Measurements from ENCODE around the gene MROH2A. TPM values are rescaled to one million over a fixed set of nuclear protein-coding genes. Genes with fewer than 3 reads are reported as not detected.

Gene MROH2A
- total and polyA plus RNA-seq, 12 donors: not detected

DNA sequence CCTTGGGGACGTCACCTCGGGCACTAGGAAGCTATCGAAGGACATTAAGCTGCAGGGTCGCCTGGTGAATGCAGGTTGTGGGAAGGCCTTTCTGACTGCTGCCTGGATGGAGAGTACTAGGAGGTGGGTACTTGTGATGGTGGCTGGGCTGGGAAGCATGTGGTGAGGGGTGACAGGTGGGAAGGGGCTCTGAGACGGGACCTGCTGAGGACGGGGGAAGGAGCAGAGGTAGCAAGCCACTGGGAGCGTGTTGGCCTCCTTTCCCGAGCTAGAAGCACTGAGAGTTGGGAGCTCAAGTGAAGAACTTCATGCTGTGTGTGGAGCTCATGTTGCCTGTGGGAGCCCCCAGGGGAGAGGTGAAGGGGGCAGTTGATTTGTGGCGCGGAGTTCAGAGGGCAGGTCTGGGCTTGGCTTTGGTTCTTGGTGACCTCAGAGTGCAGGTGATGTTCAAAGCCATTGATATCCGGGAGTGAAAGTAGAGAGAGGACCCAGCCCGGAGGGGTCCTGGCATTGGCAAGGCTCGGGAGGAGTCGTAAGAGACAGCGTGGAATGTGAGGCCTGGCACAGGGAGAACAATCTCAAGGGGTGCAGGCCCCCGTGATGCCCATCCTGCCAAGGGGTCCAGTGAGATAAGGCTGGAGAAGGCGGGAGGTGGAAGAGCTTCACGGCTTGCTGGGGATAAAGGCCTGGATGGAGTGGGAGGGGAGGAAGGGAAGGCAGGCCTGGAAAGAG, 13.2 kb downstream of the MROH2A start:
- intact Hi-C loops (cut with DNase I): no loop called here
- no peak for ATAC-seq
- no peak overlapping the region for H3K4me3 ChIP-seq
- 80 to 82% methylated on average over 18 of the region's 18 CpGs for WGBS, 2 donors
- no peak for DNase-seq
- TF ChIP-seq, protein P1, sequence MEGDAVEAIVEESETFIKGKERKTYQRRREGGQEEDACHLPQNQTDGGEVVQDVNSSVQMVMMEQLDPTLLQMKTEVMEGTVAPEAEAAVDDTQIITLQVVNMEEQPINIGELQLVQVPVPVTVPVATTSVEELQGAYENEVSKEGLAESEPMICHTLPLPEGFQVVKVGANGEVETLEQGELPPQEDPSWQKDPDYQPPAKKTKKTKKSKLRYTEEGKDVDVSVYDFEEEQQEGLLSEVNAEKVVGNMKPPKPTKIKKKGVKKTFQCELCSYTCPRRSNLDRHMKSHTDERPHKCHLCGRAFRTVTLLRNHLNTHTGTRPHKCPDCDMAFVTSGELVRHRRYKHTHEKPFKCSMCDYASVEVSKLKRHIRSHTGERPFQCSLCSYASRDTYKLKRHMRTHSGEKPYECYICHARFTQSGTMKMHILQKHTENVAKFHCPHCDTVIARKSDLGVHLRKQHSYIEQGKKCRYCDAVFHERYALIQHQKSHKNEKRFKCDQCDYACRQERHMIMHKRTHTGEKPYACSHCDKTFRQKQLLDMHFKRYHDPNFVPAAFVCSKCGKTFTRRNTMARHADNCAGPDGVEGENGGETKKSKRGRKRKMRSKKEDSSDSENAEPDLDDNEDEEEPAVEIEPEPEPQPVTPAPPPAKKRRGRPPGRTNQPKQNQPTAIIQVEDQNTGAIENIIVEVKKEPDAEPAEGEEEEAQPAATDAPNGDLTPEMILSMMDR (IDR thresholded peaks at IDR 0.05): no peak
- H3K27me3 ChIP-seq: peaks cover 0 to 7% (median 0%) of the 10 kb centered on the region in 7 donors
- no peaks in the 10 kb centered on the region for H3K36me3 ChIP-seq
- peaks cover 0 to 3% (median 0%) of the 10 kb centered on the region in 11 donors for H3K9me3 ChIP-seq
- no peaks in the 10 kb centered on the region for H3K4me1 ChIP-seq
- H3K27ac ChIP-seq: no peak overlapping the region

DNA sequence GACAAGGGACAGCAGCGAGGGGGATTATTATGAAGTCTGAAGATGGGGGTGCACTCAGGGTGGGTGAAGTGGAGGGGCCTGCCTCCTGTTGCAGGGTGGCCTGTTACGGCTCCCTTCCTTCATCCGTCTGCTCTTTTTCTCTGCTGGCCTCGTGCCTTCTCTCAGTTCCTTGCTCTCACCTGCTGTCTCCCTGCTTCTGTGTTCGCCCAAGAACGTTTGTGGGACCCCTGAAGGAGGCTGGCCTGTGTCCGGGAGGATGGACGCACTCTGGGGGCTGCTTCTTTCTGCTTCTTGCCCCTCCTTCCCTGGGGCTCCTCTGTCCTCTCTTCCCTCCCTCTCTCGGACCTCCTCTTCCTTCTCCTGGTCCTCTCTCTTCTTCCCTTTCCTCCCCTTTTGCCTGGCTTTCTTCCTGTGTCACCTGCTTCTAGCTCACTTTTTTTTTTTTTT, 13.8 kb downstream of the MROH2A start:
- no peaks in the 10 kb centered on the region for H3K4me1 ChIP-seq
- peaks cover 0 to 7% (median 0%) of the 10 kb centered on the region in 7 donors for H3K27me3 ChIP-seq
- DNase-seq (no peak), ATAC-seq (no peak)
- no peak overlapping the region for H3K27ac ChIP-seq
- H3K4me3 ChIP-seq: no peak overlapping the region
- intact Hi-C loops (cut with DNase I): no loop called here
- peaks cover 0 to 3% (median 0%) of the 10 kb centered on the region in 11 donors for H3K9me3 ChIP-seq
- H3K36me3 ChIP-seq: no peaks in the 10 kb centered on the region
- TF ChIP-seq, protein P1 (IDR thresholded peaks at IDR 0.05): no peak
- WGBS, 2 donors: 82 to 86% methylated on average over 9 of the region's 9 CpGs

DNA sequence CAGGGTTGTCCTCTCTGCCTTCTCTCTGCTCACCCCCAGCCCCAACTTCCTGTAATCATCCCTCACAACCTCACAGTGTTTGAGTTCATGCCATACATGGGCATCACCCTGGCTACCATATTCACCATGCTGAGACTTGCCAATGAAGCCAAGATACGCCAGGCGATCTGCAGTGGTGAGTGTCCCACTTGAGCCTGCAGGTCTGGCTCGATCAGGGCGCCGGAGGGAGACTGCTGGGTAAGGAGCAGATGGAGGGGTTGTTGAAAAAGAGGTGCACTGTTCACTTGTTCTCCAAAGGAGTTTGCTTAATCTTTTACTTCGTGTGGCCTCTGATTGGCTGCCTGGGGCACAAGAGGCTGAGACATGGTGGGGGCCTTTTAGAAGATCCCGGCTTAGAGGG, 14.6 kb downstream of the MROH2A start:
- DNase-seq (no peak), ATAC-seq (no peak)
- intact Hi-C loops (cut with DNase I): no loop called here
- Histone ChIP-seq H3K27me3 (peaks cover 0 to 7% (median 0%) of the 10 kb centered on the region in 7 donors), H3K27ac (no peak overlapping the region), H3K9me3 (peaks cover 0 to 4% (median 0%) of the 10 kb centered on the region in 11 donors), H3K4me3 (no peak overlapping the region), H3K4me1 (no peaks in the 10 kb centered on the region), H3K36me3 (no peaks in the 10 kb centered on the region)
- 86 to 93% methylated on average over 7 of the region's 7 CpGs for WGBS, 2 donors
- TF ChIP-seq, protein P1 (IDR thresholded peaks at IDR 0.05): no peak

DNA sequence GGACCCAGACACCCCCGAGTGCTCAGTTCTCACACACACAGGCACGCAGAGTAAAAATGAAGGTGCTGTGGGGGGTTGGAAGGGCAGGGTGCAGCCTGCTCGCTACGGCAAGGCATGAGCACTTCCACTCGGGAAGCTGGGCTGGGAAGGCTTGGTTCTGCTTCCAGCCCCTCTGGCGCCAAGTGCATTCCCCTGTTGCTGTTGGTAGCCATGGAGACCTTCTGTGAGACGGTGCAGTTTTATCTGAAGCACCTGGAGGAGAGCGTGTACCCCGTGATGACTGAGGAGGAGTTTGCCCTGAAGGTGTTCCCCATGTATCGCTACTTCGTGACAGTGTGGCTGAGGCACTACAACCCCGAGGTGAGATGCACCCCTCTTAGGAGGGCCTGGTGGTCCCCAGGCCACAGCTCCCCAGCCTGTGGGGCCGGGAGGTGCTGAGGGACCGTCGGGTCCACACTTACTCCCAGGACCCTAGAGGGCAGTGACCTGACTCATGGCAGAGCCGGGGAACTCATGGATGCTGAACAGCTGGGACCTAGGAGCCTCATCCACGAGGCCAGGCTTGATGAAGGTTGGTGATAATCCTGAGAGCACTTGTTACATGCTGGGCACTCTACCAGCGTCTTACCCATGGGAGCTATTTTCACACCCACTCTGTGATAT, 15.5 kb downstream of the MROH2A start:
- WGBS, 2 donors: 73 to 76% methylated on average over 18 of the region's 18 CpGs
- TF ChIP-seq, protein P1 (IDR thresholded peaks at IDR 0.05): no peak
- DNase-seq (no peak), ATAC-seq (no peak)
- Histone ChIP-seq H3K27me3 (peaks cover 0 to 7% (median 0%) of the 10 kb centered on the region in 7 donors), H3K27ac (no peak overlapping the region), H3K4me1 (no peaks in the 10 kb centered on the region), H3K36me3 (no peaks in the 10 kb centered on the region), H3K9me3 (peaks cover 0 to 4% (median 0%) of the 10 kb centered on the region in 11 donors), H3K4me3 (no peak overlapping the region)
- intact Hi-C loops (cut with DNase I): no loop called here
